ENCODE measurements around the gene MRPL28. TPM values are rescaled to one million over a fixed set of nuclear protein-coding genes. Genes with fewer than 3 reads are reported as not detected.

MRPL28 gene
- total RNA-seq, 1 experiment from 2014 or later = 61.4 TPM

DNA sequence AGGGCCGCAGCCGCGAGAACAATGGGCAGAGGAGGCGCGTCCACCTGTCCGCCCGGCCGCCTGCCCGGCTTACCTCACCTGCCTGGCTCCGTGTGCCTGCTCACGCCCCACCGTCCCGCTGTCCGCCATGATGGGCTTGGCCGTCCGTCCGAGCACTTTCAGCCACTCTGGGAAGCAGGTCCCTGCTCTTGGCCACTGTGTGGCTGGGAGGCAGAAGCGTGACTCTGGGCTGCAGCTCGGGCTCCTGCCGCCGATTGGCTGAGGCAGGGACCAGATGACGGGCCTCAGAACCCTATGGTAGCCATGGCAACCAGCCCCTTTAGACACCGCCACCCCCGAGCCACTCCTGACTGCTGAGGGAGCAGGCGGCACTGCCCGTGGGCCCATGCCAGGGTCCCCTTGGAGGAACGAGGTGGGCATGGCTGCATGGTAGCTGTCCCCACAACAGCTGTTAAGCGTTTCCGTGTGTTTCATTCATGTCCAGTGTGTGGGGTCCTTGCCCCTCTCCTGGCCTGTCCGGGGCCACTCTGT is 8.9 kb downstream of the MRPL28 start:
- Histone ChIP-seq H3K27ac (ENCODE audit: low read depth, low read length) (peak overlapping the region; percentile 22; the same call in 1 of the 2 replicates), H3K9ac (ENCODE audit: low read length) (no peak overlapping the region), H2AFZ (ENCODE audit: low read depth, low read length, poor library complexity, severe bottlenecking) (no peak overlapping the region), H3K9me2 (ENCODE audit: insufficient read depth) (no peaks in the 10 kb centered on the region), H3K27me3 (ENCODE audit: insufficient read depth, low read length) (no peaks in the 10 kb centered on the region), H4K20me1 (ENCODE audit: insufficient read depth) (no peaks in the 10 kb centered on the region), H3K9me3 (ENCODE audit: control insufficient read depth in 1 of 2, insufficient read depth in 1 of 2, low read depth in 1 of 2, low read length in 2 of 2) (no peaks in the 10 kb centered on the region), H3K79me2 (ENCODE audit: insufficient read depth, low read length) (no peaks in the 10 kb centered on the region), H3K4me3 (replicated peaks in 1 of 2; ENCODE audit: low read depth in 1 of 2, low read length in 2 of 2) (no peak overlapping the region), H3K4me2 (ENCODE audit: low read length) (no peak overlapping the region), H3K36me3 (ENCODE audit: control insufficient read depth in 1 of 2, insufficient read depth in 2 of 2, low read length in 2 of 2) (no peaks in the 10 kb centered on the region), H3K4me1 (ENCODE audit: control insufficient read depth in 1 of 2, insufficient read depth in 2 of 2, low read length in 2 of 2) (no peaks in the 10 kb centered on the region)
- ATAC-seq = no peak
- intact Hi-C loops (cut with micrococcal nuclease) = no loop called here
- ChIA-PET CTCF (interaction anchor here (0.8 to 2.2 kb wide), 4 partner anchors 9 to 295 kb away, joined by 3 to 21 read pairs (median 10); partner anchors contain the start of gene MRPL28), RAD21 (ENCODE audit: low non-redundant PET in 1 of 2, low total read pairs in 2 of 2, uncharacterized antibody in 2 of 2, unreplicated experiment in 2 of 2) (interaction anchor here (0.8 to 1.5 kb wide), 3 partner anchors 9 to 254 kb away, joined by 3 to 6 read pairs (median 4); partner anchors contain the start of gene AXIN1 (in 1 of the 2)), POLR2A (no interaction called here)
- BruUV-seq (replicated peaks) = no TSS peak
- DNase-seq (ENCODE audit: low read depth, low spot score) = no peak
- TF ChIP-seq POLR2A (IDR thresholded peaks at IDR 0.05; ENCODE audit: borderline replicate concordance, extremely low read depth, insufficient read depth, insufficient read length) (no peak), SP1 (IDR thresholded peaks at IDR 0.05; ENCODE audit: low read depth) (no peak), SIN3A (IDR thresholded peaks at IDR 0.05; ENCODE audit: low read depth) (no peak), TCF7L2 (IDR thresholded peaks at IDR 0.05; ENCODE audit: borderline replicate concordance, extremely low read depth, insufficient read depth, insufficient read length) (no peak), CTCF (IDR thresholded peaks at IDR 0.05 in 2 of 3, conservative IDR thresholded peaks at IDR 0.05 in 1 of 3; ENCODE audit: borderline replicate concordance in 1 of 3, insufficient read depth in 1 of 3, low read depth in 2 of 3, low read length in 2 of 3) (no peak), SRF (IDR thresholded peaks at IDR 0.05; ENCODE audit: low read depth) (no peak), ZFX (IDR thresholded peaks at IDR 0.05) (no peak), EZH2phosphoT487 (IDR thresholded peaks at IDR 0.05; ENCODE audit: borderline replicate concordance) (no peak), ZBTB33 (IDR thresholded peaks at IDR 0.05; ENCODE audit: extremely low read depth, insufficient replicate concordance, low read length) (no peak)

Measured in HCT116 (cell line).